HG02870 (cell line): Measurements from ENCODE around the gene CYBC1.

Experiments
- ATAC-seq: cut with Tn5 transposase; IDR thresholded peaks from one replicate; pipeline ENCODE4 v1.9.1; 2021; ENCODE audit warnings: mild to moderate bottlenecking, moderate library complexity; ENCODE audit not compliant: unreplicated experiment

The CYBC1 gene

GRCh38 chr17:82411396-82412053 lies 39.0 kb downstream of the CYBC1 start:
- ATAC-seq, result no peak

- ATAC-seq, result no peak
Measured at GRCh38 chr17:82410014-82410716, 40.4 kb downstream of the CYBC1 start.

- no peak for ATAC-seq
Measured at GRCh38 chr17:82408938-82409318, 41.6 kb downstream of the CYBC1 start.

GRCh38 chr17:82408288-82408937 lies 42.1 kb downstream of the CYBC1 start:
- no peak for ATAC-seq

- no peak for ATAC-seq
Measured at GRCh38 chr17:82407255-82407654, 43.3 kb downstream of the CYBC1 start.

- no peak for ATAC-seq
Measured at GRCh38 chr17:82406131-82406671, 44.4 kb downstream of the CYBC1 start.

GRCh38 chr17:82405051-82405450 lies 45.5 kb downstream of the CYBC1 start:
- ATAC-seq, result no peak

- no peak for ATAC-seq
Measured at GRCh38 chr17:82403662-82404660, 46.6 kb downstream of the CYBC1 start.

GRCh38 chr17:82402865-82403264 lies 47.7 kb downstream of the CYBC1 start:
- ATAC-seq, result no peak

GRCh38 chr17:82400830-82401229 lies 49.7 kb downstream of the CYBC1 start:
- no peak for ATAC-seq

GRCh38 chr17:82400206-82400605 lies 50.3 kb downstream of the CYBC1 start:
- ATAC-seq, result no peak

GRCh38 chr17:82399601-82400101 lies 50.9 kb downstream of the CYBC1 start:
- ATAC-seq, result no peak

GRCh38 chr17:82399041-82399441 lies 51.5 kb downstream of the CYBC1 start:
- ATAC-seq, result no peak

- ATAC-seq, result no peak
Measured at GRCh38 chr17:82397449-82398335, 52.9 kb downstream of the CYBC1 start.

- ATAC-seq, result no peak
Measured at GRCh38 chr17:82396601-82397435, 53.7 kb downstream of the CYBC1 start.

GRCh38 chr17:82394278-82394677 lies 56.3 kb downstream of the CYBC1 start:
- no peak for ATAC-seq

- ATAC-seq, result no peak
Measured at GRCh38 chr17:82392941-82393340, 57.6 kb downstream of the CYBC1 start.
